Suprapubic skin (tissue), 4 donors: ENCODE measurements around the gene YTHDF1.

ENCODE experiments used
- EP300 ChIP-seq: sonication (generic); formaldehyde crosslinking; IDR thresholded peaks from one replicate; pipeline ENCODE4 v1.6.1; 2017; ENCODE audit warnings: antibody characterized with exemption
- POLR2A ChIP-seq, 2 donors: fragments of 450-650 bp; IDR thresholded peaks; one replicate each; pipeline ENCODE4 v1.6.1; 2017; ENCODE audit warnings: antibody characterized with exemption in 2 of 2, mild to moderate bottlenecking in 2 of 2, moderate library complexity in 2 of 2
- POLR2AphosphoS5 ChIP-seq, 3 donors: sonication (generic); formaldehyde crosslinking; IDR thresholded peaks; one replicate each; pipeline ENCODE4 v1.6.1; 2017; ENCODE audit warnings: antibody characterized with exemption in 3 of 3
- TF ChIP-seq, protein P1 (sequence below), 2 donors: fragments of 200-600 bp in 1 of 2; fragments of 450-650 bp in 1 of 2; sonication (generic) in 1 of 2; IDR thresholded peaks; one replicate each; pipeline ENCODE4 v1.5.1; 2016 to 2019; ENCODE audit warnings: antibody characterized with exemption in 2 of 2, mild to moderate bottlenecking in 1 of 2, moderate library complexity in 1 of 2

- TF ChIP-seq, protein P1, sequence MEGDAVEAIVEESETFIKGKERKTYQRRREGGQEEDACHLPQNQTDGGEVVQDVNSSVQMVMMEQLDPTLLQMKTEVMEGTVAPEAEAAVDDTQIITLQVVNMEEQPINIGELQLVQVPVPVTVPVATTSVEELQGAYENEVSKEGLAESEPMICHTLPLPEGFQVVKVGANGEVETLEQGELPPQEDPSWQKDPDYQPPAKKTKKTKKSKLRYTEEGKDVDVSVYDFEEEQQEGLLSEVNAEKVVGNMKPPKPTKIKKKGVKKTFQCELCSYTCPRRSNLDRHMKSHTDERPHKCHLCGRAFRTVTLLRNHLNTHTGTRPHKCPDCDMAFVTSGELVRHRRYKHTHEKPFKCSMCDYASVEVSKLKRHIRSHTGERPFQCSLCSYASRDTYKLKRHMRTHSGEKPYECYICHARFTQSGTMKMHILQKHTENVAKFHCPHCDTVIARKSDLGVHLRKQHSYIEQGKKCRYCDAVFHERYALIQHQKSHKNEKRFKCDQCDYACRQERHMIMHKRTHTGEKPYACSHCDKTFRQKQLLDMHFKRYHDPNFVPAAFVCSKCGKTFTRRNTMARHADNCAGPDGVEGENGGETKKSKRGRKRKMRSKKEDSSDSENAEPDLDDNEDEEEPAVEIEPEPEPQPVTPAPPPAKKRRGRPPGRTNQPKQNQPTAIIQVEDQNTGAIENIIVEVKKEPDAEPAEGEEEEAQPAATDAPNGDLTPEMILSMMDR (IDR thresholded peaks at IDR 0.05) = no peak
- TF ChIP-seq POLR2A (IDR thresholded peaks at IDR 0.05) = no peak
- TF ChIP-seq POLR2AphosphoS5 (IDR thresholded peaks at IDR 0.05) = no peak
- no peak for TF ChIP-seq EP300
These were observed 52.8 kb downstream of the YTHDF1 start for GRCh38 chr20:63163171-63163570.
